NCI-H1436 treated with DMSO at 0.1 percent for 48 hours (cell line): ENCODE results near the gene TPT1.
"Not testable (repeated sequence)": the region's sequence is repeated elsewhere in the genome, so short reads cannot be mapped to it uniquely, and the experiment has no call there.

ENCODE experiments used
- DNase-seq: peaks from one replicate; lab custom pipeline; 2025; lab: John Stamatoyannopoulos, UW

The TPT1 gene

DNA sequence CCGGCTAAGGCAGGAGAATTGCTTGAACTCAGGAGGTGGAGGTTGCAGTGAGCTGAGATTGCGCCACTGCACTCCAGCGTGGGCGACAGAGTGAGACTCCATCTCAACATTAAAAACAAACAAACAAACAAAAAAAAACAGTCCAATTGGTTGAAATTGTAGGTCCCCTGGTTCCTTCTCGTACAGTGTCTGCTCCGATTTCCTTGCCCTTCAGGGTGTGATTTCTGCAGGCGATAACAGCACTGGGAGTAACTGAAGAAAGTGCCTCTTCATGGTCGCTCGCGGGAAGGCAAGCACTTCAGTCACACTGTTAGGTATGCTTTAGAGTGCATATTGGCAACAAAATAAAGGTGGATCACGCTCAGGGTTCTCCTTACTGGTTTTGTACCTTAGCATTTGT is 39.7 kb downstream of the TPT1 start:
- DNase-seq = no peak

DNA sequence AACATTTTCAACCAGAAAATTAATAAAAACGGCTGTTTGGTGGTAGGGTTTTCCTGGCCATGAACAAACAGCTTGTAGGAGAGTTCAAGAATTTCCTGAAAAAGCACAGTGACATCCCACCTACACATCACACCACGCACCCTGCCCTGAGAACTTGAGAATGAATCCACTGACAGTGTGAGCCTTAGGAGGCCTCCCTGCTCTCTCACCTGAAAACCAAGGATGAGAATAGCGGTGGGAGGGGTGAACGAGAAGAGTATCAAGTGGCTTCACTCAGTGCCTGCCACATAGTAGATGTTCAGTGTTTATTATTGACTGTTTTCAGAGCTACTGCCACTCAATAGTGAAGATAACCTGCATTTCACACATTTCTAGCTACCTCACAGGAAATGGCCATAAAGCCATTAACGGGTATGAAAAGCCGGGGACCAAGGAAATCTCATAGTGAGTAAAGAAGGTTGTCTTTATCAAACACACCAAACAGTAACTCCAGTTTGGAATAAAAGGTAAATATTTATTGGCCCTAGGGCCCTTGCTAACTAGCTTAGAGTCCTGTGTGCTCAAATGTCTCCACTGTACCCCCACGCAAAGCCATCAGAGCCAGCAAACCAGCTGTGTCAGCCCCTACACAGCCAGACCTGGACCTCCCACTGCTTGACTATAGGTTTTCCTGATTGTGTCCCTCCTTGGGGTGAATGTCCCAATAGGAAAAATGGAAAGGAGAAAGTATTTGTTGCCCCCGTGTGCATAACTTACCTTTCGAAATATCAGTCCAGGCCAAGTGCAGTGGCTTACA is 40.6 kb downstream of the TPT1 start:
- DNase-seq = no peak

DNA sequence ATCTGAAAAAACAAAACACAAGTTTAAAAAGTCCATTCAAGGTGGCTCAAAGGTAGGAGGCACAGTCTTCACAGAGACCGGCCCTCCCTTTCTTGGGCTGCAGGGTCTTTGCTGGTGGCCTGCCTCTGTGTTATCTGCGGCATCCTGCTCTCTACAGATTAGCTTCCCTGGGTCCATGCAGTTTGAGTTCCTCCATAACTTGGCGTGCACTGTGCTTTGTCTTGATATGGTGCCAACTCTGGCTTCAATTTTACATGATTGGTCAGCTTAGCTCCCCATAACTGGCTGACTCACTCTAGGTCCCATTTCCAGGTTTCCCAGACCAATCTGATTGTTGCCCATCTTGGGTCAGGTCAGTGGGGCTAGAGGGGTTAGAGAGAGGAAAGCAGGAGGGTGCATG is 41.8 kb downstream of the TPT1 start:
- DNase-seq = no peak

DNA sequence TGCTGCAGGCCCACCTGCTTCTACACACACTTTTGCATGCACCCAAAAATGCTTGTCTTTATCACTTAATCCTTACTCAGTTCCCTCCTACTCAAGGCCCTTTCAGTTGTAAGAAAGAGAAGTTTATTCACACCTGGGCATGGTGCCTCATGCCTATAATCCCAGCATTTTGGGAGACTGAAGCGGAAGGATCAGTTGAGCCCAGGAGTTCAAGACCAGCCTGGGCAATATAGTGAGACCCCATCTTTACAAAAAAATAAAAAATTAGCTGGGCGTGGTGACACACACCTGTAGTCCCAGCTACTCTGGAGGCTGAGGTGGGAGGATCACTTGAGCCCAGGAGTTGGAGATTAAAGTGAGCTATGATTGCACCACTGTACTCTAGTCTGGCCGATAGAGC is 42.4 kb downstream of the TPT1 start:
- DNase-seq = not testable (repeated sequence)

DNA sequence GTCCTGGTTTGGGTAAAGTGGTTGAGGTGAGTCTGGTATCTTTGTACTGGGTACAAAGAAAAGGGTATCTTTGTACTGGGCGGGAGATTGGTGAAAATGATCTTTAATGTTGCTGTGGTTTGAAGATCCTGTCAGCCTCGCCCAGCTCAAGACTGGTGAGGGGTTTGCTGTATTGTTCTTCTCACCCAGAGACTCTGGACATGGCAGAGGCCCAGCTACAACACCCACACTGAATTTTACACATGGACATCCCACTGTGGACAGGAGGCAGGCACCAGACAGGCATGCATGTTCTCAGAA is 42.8 kb downstream of the TPT1 start:
- DNase-seq = no peak

DNA sequence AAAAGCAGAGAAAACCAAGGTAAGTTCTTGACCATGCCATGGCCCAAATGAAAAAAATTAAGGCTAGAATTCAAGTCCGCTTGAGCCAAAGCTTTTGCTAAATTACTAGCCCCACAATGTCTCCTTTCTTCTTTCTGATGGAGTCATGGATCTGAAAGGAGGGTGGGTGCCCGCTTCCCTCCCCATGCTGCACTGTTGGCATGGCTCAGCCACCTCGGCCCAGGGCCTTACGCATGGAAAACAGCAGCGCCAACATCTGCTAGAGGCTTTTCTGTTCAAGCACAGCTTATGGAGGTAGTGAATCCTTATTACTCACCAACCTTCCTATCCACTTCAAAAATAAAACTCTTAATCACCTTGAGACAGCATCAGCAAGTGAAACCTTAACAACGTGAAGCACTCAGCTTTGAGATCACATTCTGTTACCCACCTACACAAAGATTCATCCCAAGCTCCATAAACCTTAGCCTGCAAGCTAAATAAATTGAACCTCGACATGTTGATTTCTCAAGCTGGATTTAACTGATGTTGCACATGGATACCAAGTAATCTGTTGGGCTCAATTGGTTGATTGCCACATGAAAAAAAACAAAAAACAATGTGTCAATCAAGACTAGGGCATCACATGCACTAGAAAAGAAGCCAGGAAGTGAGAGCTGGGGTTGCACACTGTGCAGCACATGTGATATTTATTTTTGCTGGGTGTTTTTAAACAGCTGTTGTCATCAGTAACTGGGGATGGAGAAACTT is 43.4 kb downstream of the TPT1 start:
- no peak for DNase-seq

DNA sequence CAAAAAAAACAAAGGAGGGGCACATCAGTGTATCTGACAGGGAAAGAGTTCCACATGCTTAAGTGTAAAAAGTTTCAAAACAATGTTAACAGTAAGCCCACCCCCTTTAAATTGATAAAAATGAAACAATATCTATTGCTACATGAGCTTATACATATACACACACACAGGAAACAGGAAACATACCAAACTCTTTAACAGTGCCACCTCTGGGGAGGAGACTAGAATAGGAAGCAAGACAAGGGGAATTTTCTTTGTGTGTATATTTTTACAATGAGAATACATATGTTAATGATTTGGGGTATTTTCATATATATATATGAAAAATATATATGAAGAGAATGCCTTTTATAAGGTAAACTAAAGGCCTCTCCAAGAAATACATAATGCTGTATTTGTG is 44.7 kb downstream of the TPT1 start:
- DNase-seq = no peak

DNA sequence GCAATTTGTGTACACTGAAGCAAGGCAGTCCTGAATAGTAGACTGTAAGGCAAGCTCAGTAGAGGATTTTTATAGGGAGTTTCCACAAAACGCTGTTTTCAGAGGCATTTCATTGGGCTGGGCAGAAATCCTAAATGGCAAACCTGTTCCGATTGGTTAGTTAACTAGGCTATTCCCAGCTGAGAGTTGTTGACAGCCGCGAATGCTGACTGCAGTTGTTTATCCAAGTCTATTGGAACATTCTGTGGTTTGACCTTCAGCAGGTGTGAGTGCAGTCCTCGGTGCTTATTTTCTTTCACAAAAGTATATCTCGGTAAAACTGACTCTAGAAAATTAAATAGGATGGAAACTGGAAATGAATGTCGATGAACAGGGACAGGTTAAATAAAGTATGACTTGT is 45.4 kb downstream of the TPT1 start:
- no peak for DNase-seq

DNA sequence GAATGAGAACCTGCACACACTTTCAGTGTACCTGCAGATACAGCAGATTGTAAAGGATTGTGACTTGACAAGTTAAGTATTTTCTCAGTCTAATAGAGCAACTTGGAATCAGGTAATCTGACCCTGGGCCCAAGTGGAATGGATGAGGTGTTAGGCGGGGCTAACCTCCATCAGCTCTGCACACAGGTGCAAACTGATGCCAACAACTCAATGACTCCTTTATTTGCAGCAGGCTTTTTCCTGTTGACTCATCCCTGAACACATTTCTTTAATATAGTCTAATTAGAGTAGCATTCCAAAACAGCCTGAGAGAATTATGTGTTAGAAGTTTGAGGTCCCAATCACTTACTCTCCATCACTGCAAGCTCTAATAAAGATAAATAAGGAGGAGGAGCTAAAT is 48.8 kb downstream of the TPT1 start:
- DNase-seq = no peak

DNA sequence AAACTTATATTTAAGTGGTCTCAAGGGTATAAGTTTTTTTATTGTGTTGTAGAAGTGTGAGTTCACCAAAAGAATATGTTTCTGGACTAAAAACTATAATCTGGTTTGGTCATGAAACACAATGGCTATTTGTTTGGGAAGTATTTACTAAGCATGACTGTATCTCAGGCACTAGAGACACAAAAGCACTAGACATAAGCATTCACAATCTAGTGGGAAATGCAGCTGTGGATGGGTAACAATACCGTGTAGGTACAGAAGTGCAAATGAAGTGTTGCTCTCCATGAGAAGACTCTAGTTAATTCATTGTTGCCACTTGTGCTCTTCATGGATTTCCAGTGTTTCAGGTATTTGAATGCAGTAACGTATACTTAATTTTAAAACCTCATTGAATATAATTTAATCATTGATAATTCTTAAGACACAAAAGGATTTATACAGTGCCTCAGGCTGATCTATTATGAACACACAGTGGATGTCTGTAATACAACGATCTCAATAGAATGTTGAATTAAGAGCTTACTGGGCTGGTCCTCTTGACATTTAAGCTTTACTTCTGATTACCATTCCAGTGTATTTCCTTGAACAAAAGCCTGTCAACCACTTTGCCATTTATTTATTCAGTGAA is 50.9 kb downstream of the TPT1 start:
- DNase-seq = no peak
